Measurements from ENCODE around the gene SPDYE6.
"Not testable (repeated sequence)": the region's sequence is repeated elsewhere in the genome, so short reads cannot be mapped to it uniquely, and the experiment has no call there.

SPDYE6 gene

GRCh38 chr7:102356344-102356743 is at the start of gene SPDYE6:
SPDYE6 (minus strand) TSS chr7:102356444; CDS start chr7:102356023, 421 bp downstream.
- DNase-seq: not testable (repeated sequence)

GRCh38 chr7:102404862-102405188 is 48.6 kb upstream of the SPDYE6 start:
- DNase-seq: not testable (repeated sequence)

- peak; percentile 61 for DNase-seq
These were observed 48.0 kb upstream of the SPDYE6 start for GRCh38 chr7:102404005-102404861.

GRCh38 chr7:102403563-102403962 is 47.3 kb upstream of the SPDYE6 start:
- DNase-seq: no peak

GRCh38 chr7:102400360-102400759 is 44.1 kb upstream of the SPDYE6 start:
- no peak for DNase-seq

- DNase-seq: no peak
These were observed 42.3 kb upstream of the SPDYE6 start for GRCh38 chr7:102398543-102398942.

- DNase-seq: no peak
These were observed 40.4 kb upstream of the SPDYE6 start for GRCh38 chr7:102396710-102397019.

- DNase-seq: peak; percentile 86
These were observed 39.8 kb upstream of the SPDYE6 start, which contains the start of gene PRKRIP1 for GRCh38 chr7:102395873-102396709. PRKRIP1 (plus strand) TSS chr7:102396363; CDS start chr7:102396412, 49 bp downstream.

GRCh38 chr7:102395592-102395872 is 39.3 kb upstream of the SPDYE6 start:
- DNase-seq: no peak

GRCh38 chr7:102393467-102393866 is 37.2 kb upstream of the SPDYE6 start:
- no peak for DNase-seq

- DNase-seq: no peak
These were observed 36.1 kb upstream of the SPDYE6 start for GRCh38 chr7:102392330-102392729.

- DNase-seq: peak; percentile 78
These were observed 34.6 kb upstream of the SPDYE6 start for GRCh38 chr7:102390697-102391484.

- DNase-seq: no peak
These were observed 33.6 kb upstream of the SPDYE6 start for GRCh38 chr7:102389810-102390209.

GRCh38 chr7:102387064-102387463 is 30.8 kb upstream of the SPDYE6 start:
- DNase-seq: no peak

- DNase-seq: not testable (repeated sequence)
These were observed 25.6 kb upstream of the SPDYE6 start for GRCh38 chr7:102381696-102382425.

GRCh38 chr7:102380837-102381236 is 24.6 kb upstream of the SPDYE6 start:
- DNase-seq: not testable (repeated sequence)

GRCh38 chr7:102376964-102377466 is 20.8 kb upstream of the SPDYE6 start:
- no peak for DNase-seq

- not testable (repeated sequence) for DNase-seq
These were observed 16.6 kb upstream of the SPDYE6 start for GRCh38 chr7:102372796-102373195.

GRCh38 chr7:102370038-102370437 is 13.8 kb upstream of the SPDYE6 start:
- not testable (repeated sequence) for DNase-seq

GRCh38 chr7:102365390-102365789 is 9.1 kb upstream of the SPDYE6 start:
- DNase-seq: not testable (repeated sequence)

GRCh38 chr7:102364394-102364886 is 8.2 kb upstream of the SPDYE6 start:
- DNase-seq: peak; percentile 10
